Mucosa of rectum (tissue), 2 donors: ENCODE data around the gene SPATA12.

Experiments used
- H3K27ac ChIP-seq, 2 donors: one replicate each; pipeline ENCODE4 v1.7.0; 2013; ENCODE audit warnings: inconsistent platforms in 2 of 2, low read depth in 2 of 2, low read length in 2 of 2
- H3K27me3 ChIP-seq, 2 donors: one replicate each; pipeline ENCODE4 v1.7.0; 2013; ENCODE audit warnings: low read length in 2 of 2; ENCODE audit not compliant: control insufficient read depth in 2 of 2, insufficient read depth in 2 of 2
- H3K36me3 ChIP-seq, 2 donors: one replicate each; pipeline ENCODE4 v1.7.0; 2013; ENCODE audit warnings: low read length in 2 of 2; ENCODE audit not compliant: control insufficient read depth in 2 of 2, insufficient read depth in 2 of 2
- H3K4me1 ChIP-seq, 2 donors: one replicate each; pipeline ENCODE4 v1.7.0; 2013; ENCODE audit warnings: low read length in 2 of 2, mild to moderate bottlenecking in 1 of 2; ENCODE audit not compliant: control insufficient read depth in 2 of 2, insufficient read depth in 2 of 2
- H3K4me3 ChIP-seq, 2 donors: one replicate each; pipeline ENCODE4 v1.7.0; 2013; ENCODE audit warnings: low read length in 2 of 2
- H3K9ac ChIP-seq, 2 donors: one replicate each; pipeline ENCODE4 v1.7.0; 2013; ENCODE audit warnings: low read length in 2 of 2, low read depth in 1 of 2, mild to moderate bottlenecking in 1 of 2
- H3K9me3 ChIP-seq, 2 donors: one replicate each; pipeline ENCODE4 v1.7.0; 2013; ENCODE audit warnings: low read length in 2 of 2; ENCODE audit not compliant: control insufficient read depth in 2 of 2
- donor health status: healthy.
- donor health status: Normal muscosa, but diverticular disease.

The SPATA12 gene, protein sequence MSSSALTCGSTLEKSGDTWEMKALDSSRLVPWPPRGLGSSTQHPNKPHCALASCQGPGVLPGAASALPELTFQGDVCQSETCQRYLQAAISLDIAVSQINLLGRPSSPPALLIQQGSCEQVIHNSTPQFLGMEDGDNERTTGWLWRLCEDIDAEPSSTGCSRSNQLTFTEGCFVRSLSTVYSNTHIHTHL

DNA sequence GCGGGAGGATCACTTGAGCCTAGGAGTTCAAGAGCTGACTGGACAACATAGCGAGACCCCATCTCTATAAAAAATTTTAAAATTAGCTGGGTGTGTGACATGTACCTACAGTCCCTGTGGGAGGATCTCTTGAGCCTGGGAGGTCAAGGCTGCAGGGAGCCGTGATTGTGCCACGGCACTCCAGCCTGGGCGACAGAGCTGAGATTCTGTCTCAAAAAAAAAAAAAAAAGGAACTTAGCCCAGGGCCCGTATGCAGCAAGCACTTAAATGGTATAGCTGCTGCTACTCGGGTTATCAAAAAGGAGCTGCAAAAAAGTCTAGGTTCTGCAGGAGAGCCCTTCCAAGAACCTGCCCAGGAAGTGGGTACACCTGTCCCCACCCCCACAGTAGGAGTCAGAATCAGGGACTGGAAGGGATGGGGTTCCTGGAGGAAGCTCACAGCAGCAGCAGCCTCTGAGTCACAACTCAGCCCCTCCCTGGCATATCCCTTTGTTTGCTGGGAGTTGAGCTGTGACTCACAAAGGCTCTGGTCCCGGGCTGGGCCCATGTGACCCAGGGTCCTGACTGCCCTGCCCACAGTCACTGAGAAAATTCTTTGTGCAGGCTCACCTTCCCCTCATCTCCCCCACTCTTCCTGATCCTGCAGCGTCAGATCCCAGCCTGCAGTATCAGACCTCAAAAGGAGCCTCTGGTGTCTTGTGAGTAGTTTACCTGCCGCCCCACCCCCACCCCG is at the start of gene SPATA12:
Gene SPATA12 (plus strand): TSS at position 576 of the 733 bp plus-strand sequence. CDS start 13,031 bp downstream, outside the sequence.
- Histone ChIP-seq H3K9ac (peak within 1 kb of the TSS in 1 of 2 donors; percentile 7), H3K4me1 (peaks cover 0 to 7% of the 10 kb centered on the region in 2 donors), H3K36me3 (no peaks in the 10 kb centered on the region), H3K4me3 (peak within 1 kb of the TSS; percentile 1 to 31), H3K9me3 (no peaks in the 10 kb centered on the region), H3K27me3 (no peaks in the 10 kb centered on the region), H3K27ac (peak within 1 kb of the TSS; percentile 23 to 62)

GRCh38 chr3:57011022-57011421 is 49.4 kb upstream of the SPATA12 start:
- Histone ChIP-seq H3K4me1 (no peaks in the 10 kb centered on the region), H3K9me3 (no peaks in the 10 kb centered on the region), H3K27ac (no peak overlapping the region), H3K9ac (no peak overlapping the region), H3K36me3 (no peaks in the 10 kb centered on the region), H3K4me3 (no peak overlapping the region), H3K27me3 (no peaks in the 10 kb centered on the region)

DNA sequence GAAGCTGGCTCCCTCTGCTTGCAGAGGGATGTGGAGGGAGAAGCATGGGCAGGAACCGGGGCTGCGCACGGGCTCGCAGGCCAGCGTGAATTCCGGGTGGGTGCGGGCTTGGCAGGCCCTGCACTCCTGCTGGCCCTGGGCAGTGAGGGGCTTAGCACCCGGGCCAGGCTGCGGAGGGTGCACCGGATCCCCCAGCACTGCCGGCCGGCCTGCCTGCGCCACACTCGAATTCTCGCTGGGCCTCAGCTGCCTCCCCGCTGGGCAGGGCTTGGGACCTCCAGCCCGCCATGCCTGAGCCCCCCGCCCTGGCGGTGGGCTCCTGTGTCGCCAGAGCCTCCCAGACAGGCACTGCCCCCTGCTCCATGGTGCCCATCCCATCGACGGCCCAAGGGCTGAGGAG is 47.6 kb upstream of the SPATA12 start:
- no peaks in the 10 kb centered on the region for H3K36me3 ChIP-seq
- no peak overlapping the region for H3K4me3 ChIP-seq
- no peaks in the 10 kb centered on the region for H3K9me3 ChIP-seq
- H3K9ac ChIP-seq: no peak overlapping the region
- H3K27me3 ChIP-seq: no peaks in the 10 kb centered on the region
- H3K4me1 ChIP-seq: no peaks in the 10 kb centered on the region
- no peak overlapping the region for H3K27ac ChIP-seq

- no peaks in the 10 kb centered on the region for H3K27me3 ChIP-seq
- H3K9me3 ChIP-seq: no peaks in the 10 kb centered on the region
- H3K27ac ChIP-seq: no peak overlapping the region
- no peaks in the 10 kb centered on the region for H3K4me1 ChIP-seq
- no peaks in the 10 kb centered on the region for H3K36me3 ChIP-seq
- H3K4me3 ChIP-seq: no peak overlapping the region
- no peak overlapping the region for H3K9ac ChIP-seq
These were observed 45.1 kb upstream of the SPATA12 start for GRCh38 chr3:57015350-57015729.

DNA sequence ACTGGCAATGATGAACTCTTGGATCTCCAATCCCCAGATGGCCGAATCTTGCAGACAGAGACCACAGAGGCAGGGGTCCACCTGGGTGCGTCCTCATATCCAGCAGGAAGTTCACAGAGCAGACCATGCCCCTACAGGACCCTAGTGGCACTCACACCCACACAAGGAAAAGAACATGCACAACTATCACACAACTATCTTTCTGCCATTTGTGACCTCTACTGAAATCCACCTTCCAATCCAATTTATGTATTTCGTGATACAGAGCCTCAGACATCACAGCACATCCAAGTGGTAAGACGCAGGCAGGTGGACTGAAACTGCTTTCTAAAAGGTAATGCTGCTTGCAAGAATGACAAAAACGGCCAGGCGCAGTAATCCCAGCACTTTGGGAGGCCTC is 44.6 kb upstream of the SPATA12 start:
- no peaks in the 10 kb centered on the region for H3K4me1 ChIP-seq
- no peak overlapping the region for H3K4me3 ChIP-seq
- no peak overlapping the region for H3K9ac ChIP-seq
- H3K27me3 ChIP-seq: no peaks in the 10 kb centered on the region
- H3K27ac ChIP-seq: no peak overlapping the region
- no peaks in the 10 kb centered on the region for H3K9me3 ChIP-seq
- no peaks in the 10 kb centered on the region for H3K36me3 ChIP-seq

DNA sequence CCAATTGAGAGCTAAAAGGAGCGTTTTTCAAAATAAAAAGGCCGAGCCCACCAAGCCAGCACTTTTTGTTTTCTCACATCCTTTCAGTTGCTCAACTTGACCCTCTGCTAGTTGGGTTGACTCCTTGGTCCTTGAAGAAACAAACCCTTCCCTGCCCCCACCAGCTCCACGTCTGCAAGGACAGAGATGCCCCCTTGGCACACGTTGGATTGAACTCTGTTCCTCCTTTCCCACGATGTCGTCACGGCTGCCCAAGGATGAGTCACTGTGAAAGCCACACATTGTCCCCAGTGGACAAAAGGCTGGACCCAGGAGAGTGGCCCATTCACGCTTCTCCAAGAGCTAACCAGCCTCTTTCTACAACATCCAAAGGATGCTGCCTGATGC is 43.0 kb upstream of the SPATA12 start:
- Histone ChIP-seq H3K9ac (no peak overlapping the region), H3K27me3 (no peaks in the 10 kb centered on the region)

DNA sequence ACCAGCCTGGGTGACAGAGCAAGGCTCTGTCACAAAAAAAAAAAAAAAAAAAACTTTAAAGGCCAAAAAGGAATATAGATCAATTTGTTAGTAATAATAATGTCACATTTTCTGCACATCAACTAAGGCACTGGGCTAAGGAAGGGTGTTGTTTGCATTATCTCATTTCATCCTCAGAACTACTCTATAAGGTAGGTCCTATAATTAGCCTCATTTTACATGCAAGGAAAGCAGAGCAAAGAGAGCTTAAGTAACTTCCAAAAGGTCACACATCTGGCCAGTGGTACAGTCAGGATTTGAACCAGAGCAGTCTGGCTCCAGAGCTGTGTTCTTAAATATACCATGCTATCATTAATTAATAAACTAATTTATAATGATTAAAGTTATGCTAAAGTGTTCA is 42.2 kb upstream of the SPATA12 start:
- H3K9ac ChIP-seq: no peak overlapping the region
- H3K27ac ChIP-seq: no peak overlapping the region
- H3K36me3 ChIP-seq: no peaks in the 10 kb centered on the region
- H3K4me3 ChIP-seq: no peak overlapping the region
- H3K27me3 ChIP-seq: no peaks in the 10 kb centered on the region
- H3K4me1 ChIP-seq: no peaks in the 10 kb centered on the region
- H3K9me3 ChIP-seq: no peaks in the 10 kb centered on the region

More for the DNA sequence above, 43.0 kb upstream of the SPATA12 start:
- Histone ChIP-seq H3K4me1 (no peaks in the 10 kb centered on the region), H3K36me3 (no peaks in the 10 kb centered on the region), H3K27ac (no peak overlapping the region), H3K4me3 (no peak overlapping the region), H3K9me3 (no peaks in the 10 kb centered on the region)

DNA sequence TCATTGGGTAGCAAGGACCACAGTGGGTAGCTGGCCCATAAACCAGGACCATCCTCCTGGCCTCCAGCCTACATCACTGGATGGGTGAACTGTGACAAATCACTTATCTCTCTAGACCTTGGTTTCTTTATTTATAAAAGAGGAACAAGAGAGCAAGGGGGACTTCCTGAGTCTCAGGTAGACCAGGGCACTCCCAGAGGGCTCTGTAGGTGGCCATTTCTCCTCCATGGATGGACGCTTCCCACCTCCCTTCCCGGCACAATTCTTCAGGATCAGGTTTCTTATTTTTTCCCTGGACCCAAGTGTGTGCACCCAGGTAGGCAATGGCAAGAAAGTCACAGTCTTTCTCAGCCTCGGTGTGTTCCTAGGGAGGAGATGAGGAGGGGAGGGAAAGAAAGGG is 41.4 kb upstream of the SPATA12 start:
- Histone ChIP-seq H3K36me3 (no peaks in the 10 kb centered on the region), H3K27ac (no peak overlapping the region), H3K9ac (no peak overlapping the region), H3K9me3 (no peaks in the 10 kb centered on the region), H3K4me1 (no peaks in the 10 kb centered on the region), H3K4me3 (no peak overlapping the region), H3K27me3 (no peaks in the 10 kb centered on the region)

GRCh38 chr3:57025237-57025636 is 35.2 kb upstream of the SPATA12 start:
- Histone ChIP-seq H3K4me3 (no peak overlapping the region), H3K9ac (no peak overlapping the region), H3K36me3 (no peaks in the 10 kb centered on the region), H3K27ac (no peak overlapping the region), H3K27me3 (no peaks in the 10 kb centered on the region), H3K4me1 (peaks cover 6 to 9% of the 10 kb centered on the region in 2 donors), H3K9me3 (no peaks in the 10 kb centered on the region)

DNA sequence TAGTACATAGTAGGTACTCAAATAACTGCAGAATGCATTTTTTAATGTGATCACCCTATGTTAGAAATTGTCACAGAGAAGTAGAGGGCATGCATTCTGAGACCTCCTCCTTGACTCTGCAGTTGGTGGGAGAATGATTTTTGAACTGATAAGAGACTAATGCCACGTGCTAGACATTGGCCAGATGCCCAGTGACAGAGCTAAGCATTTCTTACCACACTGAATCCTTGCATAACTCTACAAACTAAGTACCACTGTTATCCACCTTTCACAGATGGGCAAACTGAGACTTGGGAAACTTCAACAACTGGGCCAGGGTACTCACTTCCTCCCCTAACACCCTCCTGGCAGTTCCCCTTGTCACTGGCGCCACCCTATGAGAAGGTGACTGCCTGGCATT is 33.5 kb upstream of the SPATA12 start:
- Histone ChIP-seq H3K36me3 (no peaks in the 10 kb centered on the region), H3K4me1 (peaks cover 10 to 23% of the 10 kb centered on the region in 2 donors), H3K27me3 (no peaks in the 10 kb centered on the region), H3K9ac (no peak overlapping the region), H3K4me3 (no peak overlapping the region), H3K9me3 (no peaks in the 10 kb centered on the region), H3K27ac (no peak overlapping the region)
